ENCODE results near the gene IFNL2. TPM values are rescaled to one million over a fixed set of nuclear protein-coding genes. Genes with fewer than 3 reads are reported as not detected.

Gene IFNL2
- total and polyA plus RNA-seq, 2 donors (not counting 1 experiment from before 2014, with no cell fraction given) = not detected

GRCh38 chr19:39284032-39284431 is 15.8 kb downstream of the IFNL2 start:
- Histone ChIP-seq H3K9me3 (ENCODE audit: control extremely low read depth in 1 of 3, control insufficient read depth in 2 of 3, insufficient read depth in 1 of 3, low read length in 2 of 3) (peaks cover 2 to 6% (median 5%) of the 10 kb centered on the region in 3 donors), H2AFZ (ENCODE audit: insufficient read depth, low read depth, low read length, poor library complexity, severe bottlenecking) (no peak overlapping the region), H3K79me2 (ENCODE audit: control insufficient read depth, insufficient read depth, low read length) (no peaks in the 10 kb centered on the region), H3K27ac (ENCODE audit: low read length in 2 of 2) (no peak overlapping the region), H3K4me2 (replicated peaks; ENCODE audit: low read depth, low read length, poor library complexity, severe bottlenecking) (no peak overlapping the region), H3K9ac (ENCODE audit: low read length) (no peak overlapping the region), H3K36me3 (replicated peaks in 1 of 2; ENCODE audit: control extremely low read depth in 1 of 2, control insufficient read depth in 1 of 2, extremely low read depth in 1 of 2, insufficient read depth in 2 of 2, low read length in 1 of 2) (no peaks in the 10 kb centered on the region), H3K4me3 (ENCODE audit: control extremely low read depth in 1 of 5, extremely low read depth in 1 of 5, insufficient read depth in 1 of 5, low read depth in 2 of 5, low read length in 4 of 5) (no peak overlapping the region), H4K20me1 (ENCODE audit: control insufficient read depth, insufficient read depth, low read length, poor library complexity, severe bottlenecking) (no peaks in the 10 kb centered on the region), H3K27me3 (replicated peaks in 1 of 4; ENCODE audit: control extremely low read depth in 1 of 4, control insufficient read depth in 3 of 4, insufficient read depth in 4 of 4, low read length in 3 of 4) (peaks cover 0 to 7% (median 0%) of the 10 kb centered on the region in 4 experiments), H3K4me1 (ENCODE audit: control insufficient read depth in 2 of 2, insufficient read depth in 2 of 2, low read length in 2 of 2) (no peaks in the 10 kb centered on the region)
- ATAC-seq (ENCODE audit: low read depth) (no peak), DNase-seq (no peak)
- WGBS (ENCODE audit: insufficient coverage) = no CpG with 5 or more reads among the region's 1 CpG
- H3K27ac Mint-ChIP-seq = no peak overlapping the region
- peaks cover 12% of the 10 kb centered on the region for H3K27me3 Mint-ChIP-seq
- POLR2A ChIA-PET = no interaction called here
- no peaks in the 10 kb centered on the region for H3K4me1 Mint-ChIP-seq
- intact Hi-C loops (cut with micrococcal nuclease) = no loop called here
- H3K9me3 Mint-ChIP-seq (ENCODE audit: insufficient read depth) = peaks cover 4% of the 10 kb centered on the region
- TF ChIP-seq EZH2 (IDR thresholded peaks at IDR 0.05; ENCODE audit: borderline replicate concordance, insufficient read depth, low read depth, low read length, poor library complexity, severe bottlenecking) = no peak
- TF ChIP-seq CTCF (IDR thresholded peaks at IDR 0.05) = no peak
- CTCF ChIA-PET = no interaction called here
- H3K4me3 Mint-ChIP-seq = no peak overlapping the region

- ChIA-PET POLR2A (no interaction called here), CTCF (interaction anchor here (0.6 kb wide), 1 partner anchor 63 kb away, joined by 6 read pairs; no protein-coding TSS in a partner anchor)
- intact Hi-C loops (cut with micrococcal nuclease) = no loop called here
- Histone ChIP-seq H3K4me1 (ENCODE audit: control insufficient read depth in 2 of 2, insufficient read depth in 2 of 2, low read length in 2 of 2) (no peaks in the 10 kb centered on the region), H3K36me3 (replicated peaks in 1 of 2; ENCODE audit: control extremely low read depth in 1 of 2, control insufficient read depth in 1 of 2, extremely low read depth in 1 of 2, insufficient read depth in 2 of 2, low read length in 1 of 2) (no peaks in the 10 kb centered on the region), H3K27ac (ENCODE audit: low read length in 2 of 2) (no peak overlapping the region), H3K27me3 (replicated peaks in 1 of 4; ENCODE audit: control extremely low read depth in 1 of 4, control insufficient read depth in 3 of 4, insufficient read depth in 4 of 4, low read length in 3 of 4) (peaks cover 0 to 9% (median 2%) of the 10 kb centered on the region in 4 experiments), H3K4me2 (replicated peaks; ENCODE audit: low read depth, low read length, poor library complexity, severe bottlenecking) (no peak overlapping the region), H3K9ac (ENCODE audit: low read length) (no peak overlapping the region), H2AFZ (ENCODE audit: insufficient read depth, low read depth, low read length, poor library complexity, severe bottlenecking) (no peak overlapping the region), H3K79me2 (ENCODE audit: control insufficient read depth, insufficient read depth, low read length) (no peaks in the 10 kb centered on the region), H4K20me1 (ENCODE audit: control insufficient read depth, insufficient read depth, low read length, poor library complexity, severe bottlenecking) (no peaks in the 10 kb centered on the region), H3K4me3 (ENCODE audit: control extremely low read depth in 1 of 5, extremely low read depth in 1 of 5, insufficient read depth in 1 of 5, low read depth in 2 of 5, low read length in 4 of 5) (no peak overlapping the region), H3K9me3 (ENCODE audit: control extremely low read depth in 1 of 3, control insufficient read depth in 2 of 3, insufficient read depth in 1 of 3, low read length in 2 of 3) (no peaks in the 10 kb centered on the region)
- no peak overlapping the region for H3K27ac Mint-ChIP-seq
- ATAC-seq (ENCODE audit: low read depth) (no peak), DNase-seq (no peak)
- H3K27me3 Mint-ChIP-seq = peaks cover 32% of the 10 kb centered on the region
- no peaks in the 10 kb centered on the region for H3K4me1 Mint-ChIP-seq
- TF ChIP-seq CTCF (IDR thresholded peaks at IDR 0.05) (no peak), EZH2 (IDR thresholded peaks at IDR 0.05; ENCODE audit: borderline replicate concordance, insufficient read depth, low read depth, low read length, poor library complexity, severe bottlenecking) (no peak)
- no peak overlapping the region for H3K4me3 Mint-ChIP-seq
- WGBS (ENCODE audit: insufficient coverage) = 84% methylated on average over 4 of the region's 4 CpGs
- H3K9me3 Mint-ChIP-seq (ENCODE audit: insufficient read depth) = no peaks in the 10 kb centered on the region
Measured at GRCh38 chr19:39293394-39293793, 25.2 kb downstream of the IFNL2 start.

Measured in B cell (primary cell).